Medulla oblongata (tissue), 1 donor: Measurements from ENCODE around the gene CCDC59.

Experiments used
- DNase-seq: peaks from one replicate; pipeline ENCODE4 v3.0.0-alpha.2; 2015; ENCODE audit errors: extremely low spot score

CCDC59 gene

DNA sequence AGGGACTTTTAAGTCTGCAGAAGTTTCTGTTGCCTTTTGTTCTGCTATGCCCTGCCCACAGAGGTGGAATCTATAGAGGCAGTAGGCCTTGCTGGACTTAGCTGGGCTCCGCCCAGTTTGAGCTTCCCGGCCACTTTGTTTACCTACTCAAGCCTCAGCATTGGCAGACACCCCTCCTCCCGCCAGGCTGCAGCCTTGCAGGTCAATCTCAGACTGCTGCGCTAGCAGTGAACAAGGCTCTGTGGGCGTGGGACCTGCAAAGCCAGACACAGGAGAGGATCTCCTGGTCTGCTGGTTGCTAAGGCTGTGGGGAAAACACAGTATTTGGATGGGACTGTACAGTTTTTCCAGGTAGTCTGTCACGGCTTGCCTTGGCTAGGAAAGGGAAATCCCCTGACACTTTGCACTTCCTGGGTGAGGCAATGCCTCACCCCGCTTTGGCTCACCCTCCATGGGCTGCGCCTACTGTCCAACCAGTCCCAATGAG is 43.7 kb downstream of the CCDC59 start:
- DNase-seq, result no peak
